GM12878 (cell line): ENCODE measurements around the gene WWOX. TPM values are rescaled to one million over a fixed set of nuclear protein-coding genes. Genes with fewer than 3 reads are reported as not detected.

ENCODE experiments used
- ATF2 ChIP-seq: IDR thresholded peaks from 2 replicates; pipeline ENCODE4 v1.6.1; 2012; ENCODE audit warnings: low read length, inconsistent platforms
- CBFB ChIP-seq: IDR thresholded peaks from 2 replicates; pipeline ENCODE4 v1.6.1; 2016; ENCODE audit warnings: antibody characterized with exemption, low read depth
- CHD2 ChIP-seq: IDR thresholded peaks from 2 replicates; pipeline ENCODE4 v1.6.1; 2011; ENCODE audit warnings: low read depth, low read length, improper control_type of control experiment, borderline replicate concordance
- DPF2 ChIP-seq: fragments of 450-650 bp; IDR thresholded peaks from 2 replicates; pipeline ENCODE4 v1.6.1; 2017; ENCODE audit warnings: mild to moderate bottlenecking
- EGR1 ChIP-seq, 2 experiments: IDR thresholded peaks; 1 replicate in 1 of 2; 2 replicates in 1 of 2; pipeline ENCODE4 v1.6.1; 2011 to 2012; ENCODE audit warnings: low read depth in 2 of 2, low read length in 2 of 2, borderline replicate concordance in 1 of 2, mild to moderate bottlenecking in 1 of 2, moderate library complexity in 1 of 2
- ETV6 ChIP-seq, 2 experiments: fragments of 450-650 bp in 1 of 2; IDR thresholded peaks in 1 of 2; conservative IDR thresholded peaks in 1 of 2; 2 replicates each; pipeline ENCODE4 v1.6.1; 2014; ENCODE audit warnings: antibody characterized with exemption in 1 of 2, borderline replicate concordance in 1 of 2, low read depth in 1 of 2, mild to moderate bottlenecking in 1 of 2, moderate library complexity in 1 of 2
- IRF5 ChIP-seq: fragments of 450-650 bp; IDR thresholded peaks from 2 replicates; pipeline ENCODE4 v1.6.1; 2017; ENCODE audit warnings: borderline replicate concordance
- JUNB ChIP-seq: IDR thresholded peaks from 2 replicates; pipeline ENCODE4 v1.6.1; 2016; ENCODE audit warnings: antibody characterized with exemption, mild to moderate bottlenecking
- KDM1A ChIP-seq: fragments of 200-600 bp; sonication (generic); IDR thresholded peaks from 2 replicates; pipeline ENCODE4 v1.6.1; 2016; ENCODE audit warnings: borderline replicate concordance
- LARP7 ChIP-seq: fragments of 450-650 bp; IDR thresholded peaks from 2 replicates; pipeline ENCODE4 v1.6.1; 2017; ENCODE audit warnings: mild to moderate bottlenecking
- PBX3 ChIP-seq: IDR thresholded peaks from 2 replicates; pipeline ENCODE4 v1.6.1; 2011; ENCODE audit warnings: mild to moderate bottlenecking, low read depth, low read length, moderate library complexity; ENCODE audit not compliant: insufficient replicate concordance
- PKNOX1 ChIP-seq: fragments of 450-650 bp; IDR thresholded peaks from 2 replicates; pipeline ENCODE4 v1.6.1; 2016; ENCODE audit warnings: mild to moderate bottlenecking
- SIX5 ChIP-seq: IDR thresholded peaks from 2 replicates; pipeline ENCODE4 v1.6.1; 2011; ENCODE audit warnings: mild to moderate bottlenecking, low read depth, low read length, moderate library complexity; ENCODE audit not compliant: severe bottlenecking
- ZBTB4 ChIP-seq: fragments of 450-650 bp; formaldehyde crosslinking; IDR thresholded peaks from 2 replicates; pipeline ENCODE4 v1.4.0; 2022; ENCODE audit warnings: mild to moderate bottlenecking, moderate library complexity
- ZNF687 ChIP-seq: fragments of 450-650 bp; IDR thresholded peaks from 2 replicates; pipeline ENCODE4 v1.6.1; 2017; ENCODE audit warnings: mild to moderate bottlenecking, moderate library complexity
- polyA plus RNA-seq, 11 experiments: library from polyadenylated mRNA; depleted of rRNA in 4 of 11; unstranded in 6 of 11; stranded (reverse) in 5 of 11; fragments of >200 nt; fragmentation: Nextera tagmentation in 4 of 11; fragmentation: Illumina TruSeq in 1 of 11; extraction: Ambion mirVana in 4 of 11; extraction: Trizol in 1 of 11; gene quantifications; 1 replicate in 1 of 11; 2 replicates in 10 of 11; pipeline versions ENCODE4 v1.2.1 to v1.2.3, GENCODE V29; 2011 to 2016; ENCODE audit warnings: inconsistent platforms in 2 of 11, missing spikeins in 2 of 11, low read depth in 1 of 11
- total RNA-seq, 4 experiments: library from RNA; depleted of rRNA in 3 of 4; stranded (reverse); fragments of >200 nt in 3 of 4; fragmentation: Illumina TruSeq in 1 of 4; extraction: Trizol in 1 of 4; gene quantifications; 2 replicates each; pipeline versions ENCODE4 v1.2.1 to v1.2.3, GENCODE V29; 2013 to 2021

Gene WWOX
- total and polyA plus RNA-seq, 10 of the 15 experiments (the other 5 are each of a cell fraction or from before 2014, with no cell fraction given) = 2.8 to 24.4 (median 17.8) TPM

- TF ChIP-seq JUNB (peak; percentile 67), DPF2 (peak; percentile 66; the same call in 1 of the 2 replicates), SIX5 (no peak), ATF2 (peak; percentile 77), CBFB (peak; percentile 76), ETV6 (conservative IDR thresholded peaks at IDR 0.05 in 1 of 2, IDR thresholded peaks at IDR 0.05 in 1 of 2; ENCODE audit: borderline replicate concordance in 1 of 2, low read depth in 1 of 2) (no peak; a peak in 1 of 4 replicates), PKNOX1 (no peak), PBX3 (no peak), ZBTB4 (CRISPR knock-in tag) (no peak), ZNF687 (0 out of 2 replicates have a peak, but pooled peaks have one; percentile 59), IRF5 (no peak), CHD2 (no peak), KDM1A (no peak), EGR1 (IDR thresholded peaks at IDR 0.05; ENCODE audit: borderline replicate concordance in 1 of 2, low read depth in 2 of 2, low read length in 2 of 2) (0 out of 3 replicates have a peak, but pooled peaks of 1 of the 2 experiments have one; percentile 2), LARP7 (no peak)
These were observed 643.2 kb downstream of the WWOX start (continued) for GRCh38 chr16:78742501-78743283.
